Upper lobe of left lung (tissue), 4 donors: ENCODE measurements around the gene PUDP.

Source experiments
- POLR2A ChIP-seq, 4 donors: fragments of 450-650 bp; IDR thresholded peaks; one replicate each; pipeline ENCODE4 v1.5.1; 2016 to 2017; ENCODE audit warnings: antibody characterized with exemption in 4 of 4, mild to moderate bottlenecking in 2 of 4
- TF ChIP-seq, protein P1 (sequence below), 6 experiments: fragments of 450-650 bp in 4 of 6; fragments of 200-600 bp in 2 of 6; sonication (generic) in 2 of 6; IDR thresholded peaks; one replicate each; pipeline ENCODE4 v1.5.1; 2016 to 2019; ENCODE audit warnings: antibody characterized with exemption in 6 of 6

DNA sequence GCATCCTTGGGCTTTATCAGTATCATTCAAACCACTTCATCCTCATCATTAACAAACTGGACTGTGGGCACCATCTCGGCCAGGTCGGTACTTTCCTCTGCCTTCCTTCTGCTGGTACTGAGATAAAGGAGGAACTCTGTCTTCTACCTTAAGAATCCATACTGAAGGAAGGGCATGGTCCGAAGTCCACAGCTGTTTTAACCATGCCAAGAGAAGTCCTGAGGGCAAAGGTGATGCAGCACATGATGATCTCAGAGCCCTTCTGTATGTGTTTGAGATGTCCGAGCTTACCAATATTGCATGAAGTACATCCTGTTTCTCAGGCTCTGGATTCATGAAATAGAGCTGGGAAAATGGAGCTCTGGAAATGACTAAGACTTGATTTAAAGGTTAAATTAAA is 126.0 kb downstream of the PUDP start:
- no peak for TF ChIP-seq POLR2A (IDR thresholded peaks at IDR 0.05)
- TF ChIP-seq, protein P1, sequence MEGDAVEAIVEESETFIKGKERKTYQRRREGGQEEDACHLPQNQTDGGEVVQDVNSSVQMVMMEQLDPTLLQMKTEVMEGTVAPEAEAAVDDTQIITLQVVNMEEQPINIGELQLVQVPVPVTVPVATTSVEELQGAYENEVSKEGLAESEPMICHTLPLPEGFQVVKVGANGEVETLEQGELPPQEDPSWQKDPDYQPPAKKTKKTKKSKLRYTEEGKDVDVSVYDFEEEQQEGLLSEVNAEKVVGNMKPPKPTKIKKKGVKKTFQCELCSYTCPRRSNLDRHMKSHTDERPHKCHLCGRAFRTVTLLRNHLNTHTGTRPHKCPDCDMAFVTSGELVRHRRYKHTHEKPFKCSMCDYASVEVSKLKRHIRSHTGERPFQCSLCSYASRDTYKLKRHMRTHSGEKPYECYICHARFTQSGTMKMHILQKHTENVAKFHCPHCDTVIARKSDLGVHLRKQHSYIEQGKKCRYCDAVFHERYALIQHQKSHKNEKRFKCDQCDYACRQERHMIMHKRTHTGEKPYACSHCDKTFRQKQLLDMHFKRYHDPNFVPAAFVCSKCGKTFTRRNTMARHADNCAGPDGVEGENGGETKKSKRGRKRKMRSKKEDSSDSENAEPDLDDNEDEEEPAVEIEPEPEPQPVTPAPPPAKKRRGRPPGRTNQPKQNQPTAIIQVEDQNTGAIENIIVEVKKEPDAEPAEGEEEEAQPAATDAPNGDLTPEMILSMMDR (IDR thresholded peaks at IDR 0.05) = no peak
